HG03095 (cell line): ENCODE data around the gene NEURL2.
"Not testable (repeated sequence)": the region's sequence is repeated elsewhere in the genome, so short reads cannot be mapped to it uniquely, and the experiment has no call there.

ENCODE experiments used
- ATAC-seq: cut with Tn5 transposase; IDR thresholded peaks from one replicate; pipeline ENCODE4 v1.9.1; 2021; ENCODE audit warnings: moderate library complexity; ENCODE audit not compliant: unreplicated experiment

Gene NEURL2, protein sequence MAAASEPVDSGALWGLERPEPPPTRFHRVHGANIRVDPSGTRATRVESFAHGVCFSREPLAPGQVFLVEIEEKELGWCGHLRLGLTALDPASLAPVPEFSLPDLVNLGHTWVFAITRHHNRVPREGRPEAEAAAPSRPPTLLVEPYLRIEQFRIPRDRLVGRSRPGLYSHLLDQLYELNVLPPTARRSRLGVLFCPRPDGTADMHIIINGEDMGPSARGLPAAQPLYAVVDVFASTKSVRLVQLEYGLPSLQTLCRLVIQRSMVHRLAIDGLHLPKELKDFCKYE

DNA sequence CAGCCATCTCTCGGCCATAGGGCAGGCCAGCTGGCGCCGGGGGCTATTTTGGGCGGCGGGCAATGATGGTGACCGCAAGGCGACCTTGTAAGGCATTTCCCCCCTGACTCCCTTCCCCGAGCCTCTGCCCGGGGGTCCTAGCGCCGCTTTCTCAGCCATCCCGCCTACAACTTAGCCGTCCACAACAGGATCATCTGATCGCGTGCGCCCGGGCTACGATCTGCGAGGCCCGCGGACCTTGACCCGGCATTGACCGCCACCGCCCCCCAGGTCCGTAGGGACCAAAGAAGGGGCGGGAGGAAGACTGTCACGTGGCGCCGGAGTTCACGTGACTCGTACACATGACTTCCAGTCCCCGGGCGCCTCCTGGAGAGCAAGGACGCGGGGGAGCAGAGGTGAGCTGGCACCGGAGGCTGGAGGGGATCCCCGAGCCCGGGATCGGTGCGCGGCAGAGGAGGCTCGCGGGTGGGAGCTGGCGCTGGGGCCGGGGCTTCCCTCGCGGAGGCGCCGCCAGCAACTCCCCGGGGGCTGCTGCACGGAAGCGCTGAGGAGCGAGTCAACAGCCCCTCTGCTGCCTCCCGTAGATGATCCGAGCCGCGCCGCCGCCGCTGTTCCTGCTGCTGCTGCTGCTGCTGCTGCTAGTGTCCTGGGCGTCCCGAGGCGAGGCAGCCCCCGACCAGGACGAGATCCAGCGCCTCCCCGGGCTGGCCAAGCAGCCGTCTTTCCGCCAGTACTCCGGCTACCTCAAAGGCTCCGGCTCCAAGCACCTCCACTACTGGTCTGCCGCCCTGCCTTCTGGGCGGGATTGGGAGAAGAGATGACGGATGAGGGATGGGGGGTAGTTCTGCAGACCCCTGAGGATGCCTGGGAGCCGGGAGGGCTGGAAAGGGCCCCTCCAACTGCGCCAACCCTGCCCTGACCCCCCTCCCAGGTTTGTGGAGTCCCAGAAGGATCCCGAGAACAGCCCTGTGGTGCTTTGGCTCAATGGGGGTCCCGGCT lies at the start of gene NEURL2, which contains the start of gene CTSA:
Gene NEURL2, minus strand, starts transcription at position 224 of the 999 bp plus-strand sequence. Its CDS starts 217 bp downstream, at position 7.
Gene CTSA, plus strand, starts transcription at position 351 of the 999 bp plus-strand sequence. Its CDS starts 234 bp downstream, at position 585.
- ATAC-seq = peak; percentile 68

DNA sequence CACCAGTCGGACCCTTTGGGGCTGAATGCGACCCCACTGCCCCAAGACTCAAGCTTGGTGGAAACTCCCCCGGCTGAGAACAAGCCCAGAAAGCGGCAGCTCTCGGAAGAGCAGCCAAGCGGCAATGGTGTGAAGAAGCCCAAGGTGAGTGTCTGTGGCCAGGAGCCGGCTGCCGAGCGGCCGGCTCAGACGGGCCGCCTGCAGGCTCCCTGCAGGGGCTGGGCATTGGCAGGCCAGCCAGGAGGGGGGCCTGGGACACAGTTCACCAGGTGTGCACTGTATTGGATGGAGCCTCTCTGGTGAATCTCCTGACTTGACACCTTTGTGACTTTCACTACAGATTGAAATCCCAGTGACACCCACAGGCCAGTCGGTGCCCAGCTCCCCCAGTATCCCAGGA lies 49.5 kb upstream of the NEURL2 start:
- no peak for ATAC-seq

DNA sequence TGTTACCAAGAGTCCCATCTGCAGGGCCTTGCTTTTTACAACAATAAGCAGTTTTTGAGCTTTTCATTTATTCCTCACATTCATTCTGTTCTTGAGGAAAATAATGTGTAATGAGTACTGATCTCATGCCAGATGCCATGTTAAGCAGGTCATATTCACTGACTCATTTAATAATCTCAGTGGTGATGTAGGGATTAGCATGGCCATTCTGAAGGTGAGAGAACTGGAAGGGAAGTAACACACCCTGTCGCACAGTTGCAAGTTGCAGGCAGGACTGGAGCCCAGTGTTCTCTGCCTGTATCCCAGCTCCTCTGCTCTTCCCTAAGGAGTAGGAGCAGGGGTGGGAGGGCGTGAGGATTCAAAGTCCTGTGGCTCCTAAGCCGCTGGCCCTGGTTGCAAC lies 49.0 kb upstream of the NEURL2 start:
- no peak for ATAC-seq

DNA sequence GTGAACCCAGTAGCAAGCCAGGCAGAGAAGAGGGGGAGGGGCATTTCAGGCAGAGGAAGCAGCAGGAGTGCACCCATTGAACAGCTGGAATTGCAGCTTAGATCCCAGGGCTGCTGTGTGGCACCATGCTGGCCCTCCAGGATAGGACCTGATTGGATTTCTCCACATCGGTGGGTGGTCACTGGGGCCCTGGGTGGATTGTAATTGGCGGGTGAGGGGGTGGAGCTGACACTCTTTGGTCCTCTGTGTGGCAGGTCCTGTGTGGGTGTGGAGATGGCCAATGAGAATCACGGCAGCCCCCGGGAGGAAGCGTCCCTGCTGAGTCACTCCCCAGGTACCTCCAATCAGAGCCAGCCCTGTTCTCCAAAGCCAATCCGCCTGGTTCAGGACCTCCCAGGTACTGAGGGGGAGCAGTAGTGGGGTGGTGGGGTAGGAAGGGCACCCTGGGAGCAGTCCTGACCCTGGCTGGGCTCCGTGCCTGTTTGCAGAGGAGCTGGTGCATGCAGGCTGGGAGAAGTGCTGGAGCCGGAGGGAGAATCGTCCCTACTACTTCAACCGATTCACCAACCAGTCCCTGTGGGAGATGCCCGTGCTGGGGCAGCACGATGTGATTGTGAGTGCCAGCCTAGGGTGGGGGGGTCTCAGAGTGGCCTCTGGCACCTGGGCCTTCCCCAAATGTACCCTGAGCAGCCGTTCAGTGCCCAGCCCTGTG lies 47.9 kb upstream of the NEURL2 start:
- ATAC-seq = no peak

DNA sequence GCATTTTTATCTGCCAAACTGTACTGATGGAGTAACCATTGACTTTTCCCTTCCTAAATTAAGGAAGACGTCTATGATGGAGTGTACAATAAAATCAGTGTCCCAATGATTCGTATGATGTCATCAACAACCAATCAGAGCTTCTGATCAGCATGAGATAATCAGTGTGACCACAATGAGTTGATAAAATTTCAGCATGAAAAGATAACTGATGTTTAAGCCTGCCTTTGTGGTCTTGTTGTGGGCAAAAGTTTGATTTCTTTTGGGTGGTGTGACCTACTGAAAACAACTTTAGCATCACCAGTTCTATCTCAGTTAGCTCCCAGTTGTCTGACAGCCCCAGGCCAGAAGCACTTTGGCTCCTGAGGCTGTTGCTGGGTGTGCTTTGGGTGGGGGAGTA lies 46.8 kb upstream of the NEURL2 start:
- no peak for ATAC-seq

DNA sequence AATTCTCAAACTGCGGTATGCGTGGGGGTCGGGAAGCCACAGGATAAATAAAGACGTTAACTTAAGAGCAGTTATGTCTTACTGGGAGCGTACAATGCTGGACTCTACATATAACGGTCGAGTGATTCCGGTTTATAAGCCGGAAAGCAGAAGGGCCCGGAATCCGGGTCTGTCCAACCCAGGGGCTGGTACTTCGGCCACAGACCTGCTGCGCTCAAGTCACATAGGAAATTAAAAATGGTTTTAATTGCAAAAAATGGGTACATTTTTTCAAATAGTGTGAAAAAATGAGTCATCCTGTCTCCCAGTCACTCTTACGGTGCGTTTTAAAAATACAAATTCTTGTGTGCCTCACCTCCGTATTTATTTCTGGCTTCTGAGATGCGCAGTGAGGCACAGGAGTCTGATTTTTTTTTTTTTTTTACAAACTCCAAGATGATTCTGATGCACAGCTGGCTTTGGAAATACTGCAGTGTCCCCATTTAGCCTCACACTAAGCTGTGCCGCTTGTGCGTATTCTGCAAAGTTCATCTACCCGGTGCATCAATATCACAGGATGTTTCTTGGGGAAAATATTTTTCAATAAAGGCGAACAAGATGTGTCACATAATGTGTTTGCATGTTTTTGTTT lies 44.5 kb upstream of the NEURL2 start:
- ATAC-seq = peak; percentile 8

DNA sequence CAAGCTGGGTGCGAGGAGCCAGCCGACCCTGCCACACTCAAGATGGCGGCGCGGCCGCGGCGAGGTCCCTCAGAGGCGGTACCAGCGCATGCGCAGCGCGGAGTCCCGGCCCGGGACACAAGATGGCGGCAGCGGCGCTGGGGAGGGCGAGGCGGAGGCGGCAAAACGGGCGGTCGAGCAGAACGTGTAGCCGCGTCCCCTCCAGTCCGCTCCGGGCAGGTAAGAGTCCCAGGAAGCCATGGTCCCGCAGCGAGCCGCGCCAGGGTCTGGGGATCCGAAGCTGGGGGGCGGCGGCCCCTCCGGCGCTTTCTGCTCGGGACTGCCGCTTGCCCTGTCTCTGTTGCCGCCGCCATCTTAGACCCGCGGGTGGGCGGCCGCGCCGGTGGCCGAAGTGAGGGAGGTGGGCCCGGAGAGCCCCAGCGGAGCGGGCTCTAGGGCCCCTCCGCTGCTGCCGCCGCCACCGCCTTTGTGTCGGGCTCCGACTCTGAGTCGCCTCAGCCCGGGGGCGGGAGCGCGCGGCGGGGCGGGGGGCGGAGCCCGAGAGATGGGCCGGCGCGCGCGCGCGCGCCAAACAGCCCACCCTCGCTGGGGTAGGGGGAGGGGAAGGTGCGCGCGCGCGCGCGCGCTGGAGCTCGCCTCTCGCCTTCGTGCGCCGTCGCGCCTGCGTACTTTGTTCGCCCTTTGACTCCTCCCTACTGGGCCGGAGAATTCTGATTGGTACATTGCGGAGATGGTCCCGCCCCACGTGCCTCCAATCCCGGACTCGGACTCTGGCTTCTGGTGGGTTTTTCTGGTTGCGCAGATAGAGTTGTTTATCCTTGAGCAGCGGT lies 43.8 kb upstream of the NEURL2 start, which contains the start of gene PCIF1:
Gene PCIF1, plus strand, starts transcription at position 98 of the 830 bp plus-strand sequence. CDS start 4,317 bp downstream, outside the sequence.
- peak; percentile 66 for ATAC-seq

DNA sequence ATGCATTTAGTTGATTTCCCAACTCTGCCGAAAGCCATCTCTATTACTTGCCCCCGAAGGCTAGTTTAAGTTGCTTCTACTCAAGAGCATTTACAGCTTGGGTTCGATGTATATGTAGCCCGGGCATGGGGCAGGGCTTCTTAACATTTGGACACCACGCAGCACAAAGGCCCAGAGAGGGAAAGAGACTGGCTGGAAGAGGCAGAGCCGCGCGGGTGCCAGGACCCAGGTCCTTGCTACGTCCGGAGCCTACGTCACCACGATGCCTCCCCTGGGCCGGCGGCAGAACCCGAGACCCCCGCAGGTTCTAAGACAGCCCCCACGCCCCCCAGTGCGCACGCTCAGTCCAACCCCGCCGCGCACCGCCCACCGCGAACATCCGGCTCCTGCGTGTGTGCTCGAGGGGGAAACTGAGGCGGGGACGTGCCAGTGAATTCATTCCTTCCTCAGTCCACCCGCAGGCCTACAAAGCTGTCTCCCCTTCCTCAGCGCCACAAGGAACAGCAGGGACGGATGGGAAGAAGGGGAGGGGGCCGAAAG lies 43.1 kb upstream of the NEURL2 start:
- peak; percentile 3 for ATAC-seq

DNA sequence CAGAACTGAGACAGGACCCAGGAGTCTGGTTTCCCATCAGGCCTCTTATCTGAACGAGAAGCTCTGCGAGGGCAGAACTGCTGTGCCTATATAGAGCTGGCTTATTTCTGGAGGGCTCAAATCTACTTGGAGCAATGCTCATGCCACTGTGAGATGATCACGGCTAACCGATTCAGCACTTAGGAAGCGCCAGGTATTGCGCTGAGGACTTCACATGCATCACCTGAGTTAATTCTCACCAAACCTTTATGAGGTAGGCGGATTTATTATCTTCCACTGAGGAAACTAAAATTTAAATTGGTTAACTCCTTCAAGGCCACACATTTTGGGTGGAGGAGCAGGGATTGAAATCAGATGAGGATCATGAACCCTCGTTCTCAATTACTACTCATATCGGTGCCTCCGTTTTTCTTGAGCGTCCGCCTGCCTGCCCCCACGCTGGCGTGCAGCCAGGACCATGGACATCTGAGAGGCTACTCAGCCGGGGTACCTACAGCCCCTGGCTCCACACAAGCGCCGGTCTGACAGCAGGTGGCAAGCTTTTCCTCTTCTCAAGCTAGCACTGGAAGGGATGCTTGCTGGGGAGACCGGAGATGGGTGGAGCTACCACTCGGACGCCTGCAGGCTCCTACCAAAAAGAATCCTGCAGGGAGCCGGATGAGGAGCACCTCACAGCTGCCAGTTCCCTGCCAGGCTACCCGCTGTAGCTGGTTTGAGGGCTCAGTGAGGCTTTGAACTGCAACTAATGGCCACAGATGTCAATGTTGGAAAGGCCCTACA lies 42.4 kb upstream of the NEURL2 start:
- ATAC-seq = no peak

DNA sequence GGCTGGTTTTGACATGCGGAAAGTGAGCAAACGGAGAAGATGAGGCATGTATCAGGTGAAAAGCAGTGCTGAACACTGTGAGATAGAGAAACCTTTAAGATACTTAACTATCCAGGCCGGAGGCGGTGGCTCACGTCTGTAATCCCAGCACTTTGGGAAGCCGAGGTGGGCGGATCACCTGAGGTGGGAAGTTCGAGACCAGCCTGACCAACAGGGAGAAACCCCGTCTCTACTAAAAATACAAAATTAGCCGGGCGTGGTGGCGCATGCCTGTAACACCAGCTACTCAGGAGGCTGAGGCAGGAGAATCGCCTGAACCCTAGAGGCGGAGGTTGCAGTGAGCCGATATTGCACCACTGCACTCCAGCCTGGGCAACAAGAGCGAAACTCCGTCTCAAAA lies 40.7 kb upstream of the NEURL2 start:
- not testable (repeated sequence) for ATAC-seq

DNA sequence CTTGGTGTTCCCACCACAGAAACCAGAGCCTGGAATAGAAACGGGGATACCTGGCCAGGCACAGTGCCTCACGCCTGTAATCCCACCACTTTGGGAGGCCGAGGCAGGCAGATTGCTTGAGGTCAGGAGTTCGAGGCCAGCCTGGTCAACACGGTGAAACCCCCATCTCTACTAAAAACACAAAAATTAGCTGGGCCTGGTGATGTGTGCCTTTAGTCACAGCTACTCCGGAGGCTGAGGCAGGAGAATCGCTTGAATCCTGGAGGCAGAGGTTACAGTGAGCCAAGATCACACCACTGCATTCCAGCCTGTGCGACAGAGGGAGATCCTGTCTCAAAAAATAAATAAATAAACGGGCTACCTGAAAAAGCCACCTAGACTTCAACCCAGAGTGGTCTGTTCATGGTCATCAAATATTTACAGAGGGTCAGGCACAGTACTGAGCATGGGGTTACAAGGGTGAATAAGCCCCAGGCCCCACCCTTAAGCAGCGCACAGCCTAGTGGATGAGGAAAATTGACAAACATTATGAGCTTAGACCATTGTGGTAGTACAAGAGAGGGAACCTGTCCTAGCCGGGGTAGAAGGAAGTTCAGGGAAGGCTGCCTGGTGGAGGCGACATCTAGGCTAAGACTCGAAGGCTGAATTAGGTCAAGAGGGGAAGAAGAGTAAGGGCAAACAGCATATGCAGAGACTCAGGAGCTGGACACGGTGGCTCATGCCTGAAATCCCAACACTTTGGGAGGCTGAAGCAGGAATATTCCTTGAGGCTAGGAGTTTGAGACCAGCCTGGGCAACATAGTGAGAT lies 36.3 kb upstream of the NEURL2 start:
- ATAC-seq = no peak

DNA sequence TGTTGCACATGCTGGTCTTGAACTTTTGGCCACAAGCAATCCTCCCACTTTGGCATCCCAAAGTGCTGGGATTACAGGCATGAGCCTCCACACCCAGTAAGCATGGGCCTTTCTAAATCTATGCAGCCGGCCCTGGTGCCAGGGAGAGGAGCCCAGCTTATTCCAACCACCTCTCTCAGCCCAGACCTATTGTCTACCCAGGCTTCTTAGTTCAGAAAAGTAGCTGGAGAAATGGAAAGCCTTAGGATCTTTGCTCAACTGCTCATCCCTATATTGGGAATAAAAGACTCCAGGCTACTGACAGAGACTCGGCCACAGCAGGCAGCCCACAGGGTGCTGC lies 35.7 kb upstream of the NEURL2 start:
- no peak for ATAC-seq

DNA sequence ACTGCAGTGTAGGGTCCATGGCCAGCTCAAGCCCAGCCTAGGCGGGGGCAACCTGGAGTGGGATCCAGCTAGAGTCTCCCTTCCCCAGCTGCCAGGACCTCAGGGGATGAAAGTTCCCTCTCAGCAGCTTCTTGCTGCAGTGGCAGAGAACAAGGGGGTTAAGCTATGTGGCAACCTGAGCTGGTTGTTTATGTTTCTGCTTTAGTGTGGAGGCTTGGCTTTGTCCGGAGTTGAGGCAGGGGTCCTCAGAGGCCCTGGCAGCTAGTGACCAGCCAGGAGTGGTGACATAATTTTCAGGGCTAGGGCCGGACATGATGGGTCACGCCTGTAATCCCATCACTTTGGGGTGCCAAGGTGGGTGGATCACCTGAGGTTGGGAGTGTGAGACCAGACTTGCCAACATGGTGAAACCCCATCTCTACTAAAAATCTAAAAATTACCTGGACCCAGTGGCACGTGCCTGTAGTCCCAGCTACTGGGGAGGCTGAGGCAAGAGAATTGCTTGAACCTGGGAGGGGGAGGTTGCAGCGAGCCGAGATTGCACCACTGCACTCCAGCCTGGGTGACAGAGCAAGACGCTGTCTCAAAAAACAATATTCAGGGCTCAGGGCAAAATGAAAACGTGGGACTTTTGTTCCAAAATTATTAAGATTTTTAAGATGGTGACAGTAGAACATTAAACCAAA lies 35.0 kb upstream of the NEURL2 start:
- ATAC-seq = no peak

DNA sequence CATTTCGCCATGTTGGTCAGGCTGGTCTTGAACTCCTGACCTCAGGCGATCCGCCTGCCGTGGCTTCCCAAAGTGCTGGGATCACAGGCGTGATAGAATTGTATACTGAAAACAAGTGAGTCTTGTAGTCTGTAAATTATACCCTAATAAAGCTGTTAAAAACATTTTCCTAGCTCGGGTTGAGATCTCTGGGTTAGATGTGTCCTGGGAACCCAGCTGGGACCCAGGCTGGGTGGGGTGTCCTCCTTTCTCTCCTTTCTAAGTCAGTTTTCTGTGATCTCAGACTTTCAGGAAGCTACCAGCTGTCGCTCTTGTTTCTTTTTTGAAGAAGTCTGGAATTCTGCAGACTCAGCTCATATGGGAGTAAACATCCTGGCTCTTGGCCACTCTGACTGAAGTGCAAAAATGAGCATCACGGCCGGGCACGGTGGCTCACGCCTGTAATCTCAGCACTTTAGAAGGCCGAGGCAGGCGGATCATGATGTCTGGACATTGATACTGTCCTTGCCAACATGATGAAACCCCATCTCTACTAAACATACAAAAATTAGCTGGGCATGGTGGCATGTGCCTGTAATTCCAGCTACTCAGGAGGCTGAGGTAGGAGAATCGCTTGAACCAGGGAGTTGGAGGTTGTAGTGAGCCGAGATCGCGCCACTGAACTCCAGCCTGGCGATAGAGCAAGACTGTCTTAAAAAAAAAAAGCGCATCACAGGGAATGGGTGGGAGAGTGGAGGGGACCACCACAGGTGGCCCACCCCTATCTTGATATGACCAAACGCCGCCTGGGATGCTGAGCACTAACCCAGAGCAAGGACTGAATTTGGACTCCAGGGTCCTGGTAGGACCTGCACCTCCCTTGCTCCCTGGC lies 33.6 kb upstream of the NEURL2 start:
- no peak for ATAC-seq

DNA sequence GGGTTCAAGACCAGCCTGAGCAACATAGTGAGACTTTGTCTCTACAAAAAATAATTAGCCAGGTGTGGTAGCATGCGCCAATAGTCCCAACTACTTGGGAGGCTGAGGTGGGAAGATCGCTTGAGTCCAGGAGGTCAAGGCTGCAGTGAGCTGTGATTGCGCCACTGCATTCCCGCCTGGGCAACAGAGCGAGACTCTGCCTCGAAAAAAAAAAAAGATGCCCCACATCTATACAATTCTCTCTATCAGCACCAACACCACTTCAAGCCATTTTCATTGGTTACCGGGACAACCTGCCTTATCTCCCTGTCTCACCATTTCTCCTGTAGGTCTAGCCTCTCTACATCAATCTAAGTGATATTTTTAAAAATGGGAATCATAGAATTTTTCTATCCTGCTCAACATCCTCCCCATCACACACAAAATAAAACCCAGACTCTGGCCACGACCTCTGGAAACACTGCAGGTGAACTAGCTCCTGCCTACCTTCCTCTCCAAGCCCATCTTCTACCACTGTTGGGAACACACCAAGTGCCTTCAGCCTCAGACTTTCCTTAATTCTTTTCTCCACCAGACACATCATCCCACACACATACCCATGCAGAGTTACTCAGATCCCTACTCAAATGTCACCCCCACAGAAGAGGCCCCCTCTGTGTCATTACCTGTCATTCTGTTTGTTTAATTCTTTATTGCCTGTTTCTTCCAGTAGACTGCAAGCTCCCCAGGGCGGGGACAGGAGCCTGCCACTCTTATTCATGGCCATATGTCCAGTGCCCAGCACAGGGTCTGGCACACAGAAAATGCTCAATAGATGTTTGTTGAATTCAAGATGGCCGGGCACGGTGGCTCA lies 30.6 kb upstream of the NEURL2 start:
- ATAC-seq = no peak
